Activated T-cell treated with anti-CD3 and anti-CD28 coated beads, Interleukin-2, amount 50 U/mL, for 24 hours (primary cell): Measurements from ENCODE around the gene SREBF2.
A peak's percentile ranks its signal among the peaks of the same experiment; 100 is the strongest.

Experiments used
- DNase-seq: peaks from one replicate; pipeline ENCODE4 v3.0.0-alpha.2; 2020
- H3K27ac Mint-ChIP-seq: 2 replicates; pipeline ENCODE4 v1.8.0; 2020; ENCODE audit warnings: mild to moderate bottlenecking, mixed read lengths
- H3K27me3 Mint-ChIP-seq: 2 replicates; pipeline ENCODE4 v1.8.0; 2020; ENCODE audit warnings: mixed read lengths
- H3K36me3 Mint-ChIP-seq: 2 replicates; pipeline ENCODE4 v1.8.0; 2020; ENCODE audit warnings: low read depth, mixed read lengths
- H3K4me1 Mint-ChIP-seq: 2 replicates; pipeline ENCODE4 v1.8.0; 2020; ENCODE audit warnings: low read depth, mixed read lengths
- H3K4me3 Mint-ChIP-seq: 2 replicates; pipeline ENCODE4 v1.8.0; 2020; ENCODE audit warnings: mild to moderate bottlenecking, moderate library complexity, mixed read lengths
- H3K9me3 Mint-ChIP-seq: 2 replicates; pipeline ENCODE4 v1.8.0; 2020; ENCODE audit warnings: mixed read lengths

Gene SREBF2

GRCh38 chr22:41873391-41873790, 40.5 kb downstream of the SREBF2 start:
- H3K27ac Mint-ChIP-seq = peak overlapping the region; percentile 94
- no peaks in the 10 kb centered on the region for H3K9me3 Mint-ChIP-seq
- peaks cover 94% of the 10 kb centered on the region for H3K36me3 Mint-ChIP-seq
- no peaks in the 10 kb centered on the region for H3K27me3 Mint-ChIP-seq
- peak overlapping the region; percentile 71 for H3K4me3 Mint-ChIP-seq
- DNase-seq = peak; percentile 57
- peaks cover 75% of the 10 kb centered on the region for H3K4me1 Mint-ChIP-seq

DNA sequence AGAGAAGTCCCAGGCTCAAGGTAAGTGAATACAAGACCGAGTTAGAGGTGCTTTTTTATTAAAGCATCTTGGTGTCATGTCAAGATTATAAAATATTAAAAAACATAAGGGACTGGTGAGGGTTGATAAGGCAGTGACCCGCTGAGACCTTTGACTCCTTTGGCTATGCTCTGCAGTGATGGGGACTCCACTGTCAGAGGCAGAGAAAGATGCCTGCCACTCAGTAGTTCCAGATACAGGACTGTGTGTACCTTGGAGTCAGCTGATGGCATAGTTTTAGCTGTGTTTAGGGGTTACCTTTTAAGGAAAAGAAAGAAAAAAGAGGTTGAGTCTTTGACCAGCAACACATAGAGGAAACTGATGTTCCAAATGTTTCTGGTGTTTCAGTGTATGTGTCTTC, 41.2 kb downstream of the SREBF2 start:
- peaks cover 82% of the 10 kb centered on the region for H3K4me1 Mint-ChIP-seq
- H3K36me3 Mint-ChIP-seq = peaks cover 94% of the 10 kb centered on the region
- H3K27ac Mint-ChIP-seq = peak overlapping the region; percentile 94
- no peaks in the 10 kb centered on the region for H3K27me3 Mint-ChIP-seq
- H3K4me3 Mint-ChIP-seq = peak overlapping the region; percentile 71
- DNase-seq = no peak
- no peaks in the 10 kb centered on the region for H3K9me3 Mint-ChIP-seq

DNA sequence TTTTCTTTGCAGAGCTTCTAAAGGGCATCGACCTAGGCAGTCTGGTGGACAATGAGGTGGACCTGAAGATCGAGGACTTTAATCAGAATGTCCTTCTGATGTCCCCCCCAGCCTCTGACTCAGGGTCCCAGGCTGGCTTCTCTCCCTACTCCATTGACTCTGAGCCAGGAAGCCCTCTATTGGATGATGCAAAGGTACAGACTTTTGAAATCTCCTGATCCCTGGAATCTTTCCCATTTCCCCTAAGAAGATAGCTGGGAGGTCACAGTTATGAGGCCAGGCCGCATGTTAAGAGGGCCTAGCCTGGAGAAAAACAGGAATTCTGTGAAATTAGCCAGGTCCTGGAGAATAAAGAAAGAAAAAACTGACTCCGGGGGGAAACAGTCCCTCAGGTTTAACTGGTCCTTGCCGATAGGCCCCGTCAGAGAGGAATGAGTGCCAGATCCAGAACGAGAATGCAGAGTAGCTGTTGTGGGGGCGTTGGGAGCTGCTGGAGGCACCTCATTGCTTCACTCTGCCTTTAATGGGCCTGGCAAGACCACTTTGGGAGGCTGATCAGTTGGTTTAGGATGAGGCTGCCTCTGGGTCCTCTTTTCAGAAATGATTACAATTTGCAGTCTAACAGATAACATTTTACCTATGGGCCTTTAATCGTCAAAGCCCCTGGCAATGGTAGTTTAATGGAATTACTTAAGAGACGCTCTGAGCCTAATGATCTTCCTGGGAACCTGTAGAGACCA, 42.8 kb downstream of the SREBF2 start:
- H3K27ac Mint-ChIP-seq = peak overlapping the region; percentile 92

DNA sequence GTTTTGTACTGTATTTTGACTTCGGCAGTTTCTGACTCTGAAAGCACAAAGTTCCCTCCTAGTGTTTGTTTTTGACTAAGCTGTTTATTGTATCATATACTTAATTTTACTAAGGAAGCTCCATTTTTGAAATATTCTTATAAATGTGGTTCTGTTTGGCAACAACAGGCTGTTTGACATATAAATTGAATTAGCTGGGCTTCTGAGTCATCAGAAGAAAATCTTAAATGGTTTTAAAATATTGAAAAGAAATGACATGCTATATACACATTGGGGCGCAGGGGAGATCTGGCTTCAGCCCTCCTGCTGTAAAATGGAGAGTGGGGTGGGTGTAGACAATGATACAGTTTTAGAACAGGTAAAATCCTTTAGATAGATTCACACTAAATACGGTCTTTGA, 43.4 kb downstream of the SREBF2 start:
- no peaks in the 10 kb centered on the region for H3K27me3 Mint-ChIP-seq
- peaks cover 80% of the 10 kb centered on the region for H3K4me1 Mint-ChIP-seq
- H3K9me3 Mint-ChIP-seq = no peaks in the 10 kb centered on the region
- H3K27ac Mint-ChIP-seq = peak overlapping the region; percentile 92
- H3K36me3 Mint-ChIP-seq = peaks cover 95% of the 10 kb centered on the region
- peak overlapping the region; percentile 71 for H3K4me3 Mint-ChIP-seq
- DNase-seq = no peak

More for the DNA sequence above, 42.8 kb downstream of the SREBF2 start:
- Mint-ChIP-seq H3K9me3 (no peaks in the 10 kb centered on the region), H3K36me3 (peaks cover 95% of the 10 kb centered on the region), H3K27me3 (no peaks in the 10 kb centered on the region), H3K4me3 (peak overlapping the region; percentile 71), H3K4me1 (peaks cover 84% of the 10 kb centered on the region)
- DNase-seq = no peak

- H3K27me3 Mint-ChIP-seq = no peaks in the 10 kb centered on the region
- H3K36me3 Mint-ChIP-seq = peaks cover 95% of the 10 kb centered on the region
- DNase-seq = no peak
- H3K9me3 Mint-ChIP-seq = no peaks in the 10 kb centered on the region
- peak overlapping the region; percentile 71 for H3K4me3 Mint-ChIP-seq
- H3K4me1 Mint-ChIP-seq = peaks cover 76% of the 10 kb centered on the region
- peak overlapping the region; percentile 92 for H3K27ac Mint-ChIP-seq
Measured at GRCh38 chr22:41876675-41877074, 43.8 kb downstream of the SREBF2 start.

- DNase-seq = no peak
- Mint-ChIP-seq H3K27me3 (no peaks in the 10 kb centered on the region), H3K36me3 (peaks cover 98% of the 10 kb centered on the region), H3K9me3 (no peaks in the 10 kb centered on the region), H3K4me3 (no peak overlapping the region), H3K27ac (no peak overlapping the region), H3K4me1 (peaks cover 43% of the 10 kb centered on the region)
Measured at GRCh38 chr22:41880653-41881052, 47.7 kb downstream of the SREBF2 start.

- H3K4me3 Mint-ChIP-seq = no peak overlapping the region
- DNase-seq = no peak
- H3K9me3 Mint-ChIP-seq = no peaks in the 10 kb centered on the region
- H3K36me3 Mint-ChIP-seq = peaks cover 99% of the 10 kb centered on the region
- peaks cover 16% of the 10 kb centered on the region for H3K4me1 Mint-ChIP-seq
- H3K27me3 Mint-ChIP-seq = no peaks in the 10 kb centered on the region
- H3K27ac Mint-ChIP-seq = peak overlapping the region; percentile 8
Measured at GRCh38 chr22:41883400-41883799, 50.5 kb downstream of the SREBF2 start.

GRCh38 chr22:41885116-41885515, 52.2 kb downstream of the SREBF2 start:
- Mint-ChIP-seq H3K4me1 (peaks cover 6% of the 10 kb centered on the region), H3K9me3 (no peaks in the 10 kb centered on the region), H3K27ac (no peak overlapping the region), H3K36me3 (peaks cover 98% of the 10 kb centered on the region), H3K4me3 (no peak overlapping the region), H3K27me3 (no peaks in the 10 kb centered on the region)
- DNase-seq = no peak

DNA sequence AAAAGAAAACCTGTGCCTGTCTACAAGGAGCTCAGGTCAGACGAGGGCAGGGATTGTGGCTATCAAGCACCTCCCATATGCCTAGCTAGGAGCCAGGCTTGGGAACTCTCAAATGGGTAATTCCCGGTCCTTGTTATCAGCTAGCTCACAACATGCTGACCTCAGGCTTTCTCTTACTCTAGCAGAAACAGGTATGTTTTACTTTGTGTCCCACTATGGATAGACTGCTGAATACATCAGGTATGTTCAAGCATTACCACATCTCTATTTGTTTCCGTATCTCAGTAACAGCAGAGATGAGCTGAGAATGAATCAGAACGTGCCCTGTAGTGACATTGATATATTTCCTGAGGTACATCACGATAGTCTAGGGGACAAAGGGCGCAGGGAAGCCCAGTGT, 52.6 kb downstream of the SREBF2 start:
- Mint-ChIP-seq H3K36me3 (peaks cover 98% of the 10 kb centered on the region), H3K4me1 (peaks cover 6% of the 10 kb centered on the region), H3K4me3 (no peak overlapping the region), H3K9me3 (no peaks in the 10 kb centered on the region), H3K27ac (peak overlapping the region; percentile 66), H3K27me3 (no peaks in the 10 kb centered on the region)
- DNase-seq = no peak

DNA sequence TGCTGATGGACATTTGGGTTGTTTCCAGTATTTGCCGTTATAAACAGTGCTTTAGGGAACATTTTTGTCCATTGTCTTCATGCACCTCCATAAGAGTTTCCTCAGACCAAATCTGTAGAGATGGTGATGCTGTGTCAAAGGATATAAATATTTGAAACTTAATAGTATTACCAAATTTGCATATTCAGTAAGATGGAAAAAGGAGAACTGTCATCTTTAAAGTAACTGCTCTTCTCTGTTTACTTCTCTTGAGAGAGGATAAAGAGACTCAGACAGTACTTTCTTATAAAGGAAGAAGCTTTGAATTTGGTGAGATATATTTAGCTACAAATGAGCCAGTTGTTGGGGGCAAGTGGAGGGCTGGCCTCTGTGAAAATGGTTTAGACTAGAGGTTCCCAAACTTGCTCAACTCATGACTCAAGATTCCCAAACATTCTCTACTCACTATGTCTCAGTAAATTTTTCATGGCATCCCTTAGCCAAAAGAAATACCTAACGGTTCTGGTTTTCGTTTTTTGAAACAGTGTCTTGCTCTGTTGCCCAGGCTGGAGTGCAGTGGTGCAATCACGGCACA, 55.8 kb downstream of the SREBF2 start:
- no peak for DNase-seq
- Mint-ChIP-seq H3K27me3 (no peaks in the 10 kb centered on the region), H3K4me3 (no peak overlapping the region), H3K9me3 (no peaks in the 10 kb centered on the region), H3K4me1 (no peaks in the 10 kb centered on the region), H3K36me3 (peaks cover 91% of the 10 kb centered on the region), H3K27ac (peak overlapping the region; percentile 33)

DNA sequence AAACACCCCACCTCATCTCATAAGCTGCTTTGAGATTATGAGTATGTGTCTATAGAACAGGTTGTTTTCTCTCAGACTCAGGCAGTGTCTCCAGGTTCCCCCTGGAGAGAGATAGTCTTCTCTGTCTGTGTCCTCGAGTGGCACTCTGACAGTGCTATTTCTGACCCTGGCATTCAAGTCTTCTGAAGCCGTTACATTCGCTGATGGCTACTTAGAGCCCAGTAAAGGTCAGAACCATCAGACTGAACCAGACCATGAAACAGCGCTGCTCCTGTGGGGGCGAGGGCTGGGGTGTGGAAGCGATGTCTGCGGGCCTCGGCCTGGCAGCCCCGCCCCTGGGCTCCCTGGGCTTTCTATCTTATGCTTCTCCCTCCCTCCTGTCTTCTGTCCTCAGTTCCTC, 58.5 kb downstream of the SREBF2 start:
- Mint-ChIP-seq H3K27me3 (no peaks in the 10 kb centered on the region), H3K4me3 (no peak overlapping the region), H3K27ac (no peak overlapping the region), H3K36me3 (peaks cover 91% of the 10 kb centered on the region), H3K9me3 (no peaks in the 10 kb centered on the region), H3K4me1 (no peaks in the 10 kb centered on the region)
- no peak for DNase-seq

- Mint-ChIP-seq H3K36me3 (peaks cover 91% of the 10 kb centered on the region), H3K27ac (peak overlapping the region; percentile 52)
Measured at GRCh38 chr22:41892721-41893120, 59.8 kb downstream of the SREBF2 start.

DNA sequence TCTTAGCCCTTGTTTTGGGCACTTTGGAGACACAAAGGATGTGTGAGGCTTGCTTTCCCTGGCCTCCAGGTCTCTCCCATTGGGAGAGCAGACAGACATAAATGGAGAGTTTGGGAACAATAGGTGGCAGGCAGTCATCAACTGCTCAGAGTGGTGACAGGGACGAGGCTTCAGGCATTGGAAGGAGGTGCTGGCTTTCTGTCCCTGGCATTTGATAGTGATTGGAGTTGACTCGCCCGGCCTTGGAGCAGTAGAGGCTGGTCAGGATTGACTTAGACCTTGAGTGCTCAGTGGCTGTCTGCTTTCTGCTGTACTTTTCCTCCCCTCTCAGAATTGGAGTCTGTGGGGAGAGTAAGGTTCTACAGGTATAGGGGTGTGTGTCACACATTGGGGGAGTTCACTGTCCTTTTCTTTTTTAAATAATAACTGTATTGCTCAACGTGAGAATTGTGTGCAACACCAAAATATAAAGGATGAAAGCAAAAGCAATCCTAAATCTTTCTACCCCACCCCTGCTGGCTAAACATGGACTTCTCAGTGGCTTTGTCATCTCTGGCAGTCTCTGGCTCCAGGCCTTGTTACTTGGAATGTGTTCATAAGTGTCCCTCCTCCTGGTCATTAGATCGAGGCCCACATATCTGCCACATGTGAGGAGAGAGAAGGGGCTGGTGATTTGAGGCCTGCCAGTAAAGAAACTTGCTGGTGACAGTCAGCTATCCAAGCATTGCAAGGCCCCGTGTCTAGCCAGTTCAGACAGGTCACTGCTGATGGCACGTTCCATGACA, 60.9 kb downstream of the SREBF2 start:
- H3K4me1 Mint-ChIP-seq = peaks cover 2% of the 10 kb centered on the region
- no peaks in the 10 kb centered on the region for H3K9me3 Mint-ChIP-seq
- H3K4me3 Mint-ChIP-seq = no peak overlapping the region
- H3K27ac Mint-ChIP-seq = peak overlapping the region; percentile 18
- H3K36me3 Mint-ChIP-seq = peaks cover 90% of the 10 kb centered on the region
- DNase-seq = no peak
- no peaks in the 10 kb centered on the region for H3K27me3 Mint-ChIP-seq

More at GRCh38 chr22:41892721-41893120, 59.8 kb downstream of the SREBF2 start:
- DNase-seq = no peak
- peaks cover 2% of the 10 kb centered on the region for H3K4me1 Mint-ChIP-seq
- H3K4me3 Mint-ChIP-seq = no peak overlapping the region
- no peaks in the 10 kb centered on the region for H3K9me3 Mint-ChIP-seq
- H3K27me3 Mint-ChIP-seq = no peaks in the 10 kb centered on the region

- H3K27ac Mint-ChIP-seq = peak overlapping the region; percentile 37
- no peaks in the 10 kb centered on the region for H3K9me3 Mint-ChIP-seq
- peaks cover 2% of the 10 kb centered on the region for H3K4me1 Mint-ChIP-seq
- H3K4me3 Mint-ChIP-seq = no peak overlapping the region
- H3K27me3 Mint-ChIP-seq = no peaks in the 10 kb centered on the region
- peaks cover 96% of the 10 kb centered on the region for H3K36me3 Mint-ChIP-seq
- DNase-seq = no peak
Measured at GRCh38 chr22:41898645-41899044, 65.7 kb downstream of the SREBF2 start.

DNA sequence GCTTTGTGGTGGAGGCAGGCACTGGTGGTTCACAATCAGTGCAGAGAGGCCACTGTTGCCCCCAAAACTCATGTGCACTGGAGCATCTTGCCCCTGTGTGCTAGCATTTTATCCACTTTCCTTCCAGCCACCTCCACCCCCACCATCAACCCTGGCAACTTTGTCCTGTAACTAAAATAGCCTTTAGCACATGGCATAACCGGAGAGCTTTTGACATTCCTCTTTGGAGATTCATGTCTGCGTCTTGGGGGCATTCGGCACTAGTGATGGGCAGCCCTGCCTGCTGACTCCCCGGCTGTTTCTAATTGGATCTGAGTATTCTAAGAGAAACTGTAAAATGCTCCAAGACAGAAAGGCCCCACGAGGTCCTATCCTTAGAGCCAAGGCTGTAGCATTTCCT, 66.2 kb downstream of the SREBF2 start:
- Mint-ChIP-seq H3K27ac (no peak overlapping the region), H3K36me3 (peaks cover 95% of the 10 kb centered on the region), H3K27me3 (no peaks in the 10 kb centered on the region), H3K4me1 (peaks cover 2% of the 10 kb centered on the region), H3K4me3 (no peak overlapping the region), H3K9me3 (no peaks in the 10 kb centered on the region)
- no peak for DNase-seq
